Measurements from ENCODE around the gene GAB1. TPM values are rescaled to one million over a fixed set of nuclear protein-coding genes. Genes with fewer than 3 reads are reported as not detected.

Gene GAB1
- total RNA-seq: 15.1 and 42.4 TPM in 2 replicates

GRCh38 chr4:143336781-143337599 is at the start of gene GAB1:
Gene GAB1 (plus strand): TSS chr4:143336876. CDS start chr4:143337189, 313 bp downstream.

GRCh38 chr4:143513314-143514168 is 176.9 kb downstream of the GAB1 start, which contains the start of gene SMARCA5:
Gene SMARCA5 (plus strand): TSS chr4:143513702. CDS start chr4:143513925, 223 bp downstream.

Other genes with a start within 250 kb of the GAB1 start
- 15.7 and 28.7 TPM in 2 replicates for gene USP38, start 152.0 kb upstream of the GAB1 start, total RNA-seq
- 63.6 and 80.3 TPM in 2 replicates for gene SMARCA5, start 176.8 kb downstream of the GAB1 start, total RNA-seq

All from bladder microvascular endothelial cell (primary cell).